Stimulated activated CD8-positive, alpha-beta memory T cell treated with anti-CD3 and anti-CD28 coated beads, Interleukin-7, amount 100 ng/mL, for 48 hours (primary cell): ENCODE data around the gene EXD2.
"Not testable (repeated sequence)": the region's sequence is repeated elsewhere in the genome, so short reads cannot be mapped to it uniquely, and the experiment has no call there.

Experiments used
- DNase-seq, 2 donors: peaks; one replicate each; pipeline ENCODE4 v3.0.0-alpha.2; 2020; ENCODE audit warnings: low read depth in 1 of 2; ENCODE audit errors: extremely low read depth in 1 of 2

EXD2 gene, protein sequence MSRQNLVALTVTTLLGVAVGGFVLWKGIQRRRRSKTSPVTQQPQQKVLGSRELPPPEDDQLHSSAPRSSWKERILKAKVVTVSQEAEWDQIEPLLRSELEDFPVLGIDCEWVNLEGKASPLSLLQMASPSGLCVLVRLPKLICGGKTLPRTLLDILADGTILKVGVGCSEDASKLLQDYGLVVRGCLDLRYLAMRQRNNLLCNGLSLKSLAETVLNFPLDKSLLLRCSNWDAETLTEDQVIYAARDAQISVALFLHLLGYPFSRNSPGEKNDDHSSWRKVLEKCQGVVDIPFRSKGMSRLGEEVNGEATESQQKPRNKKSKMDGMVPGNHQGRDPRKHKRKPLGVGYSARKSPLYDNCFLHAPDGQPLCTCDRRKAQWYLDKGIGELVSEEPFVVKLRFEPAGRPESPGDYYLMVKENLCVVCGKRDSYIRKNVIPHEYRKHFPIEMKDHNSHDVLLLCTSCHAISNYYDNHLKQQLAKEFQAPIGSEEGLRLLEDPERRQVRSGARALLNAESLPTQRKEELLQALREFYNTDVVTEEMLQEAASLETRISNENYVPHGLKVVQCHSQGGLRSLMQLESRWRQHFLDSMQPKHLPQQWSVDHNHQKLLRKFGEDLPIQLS

DNA sequence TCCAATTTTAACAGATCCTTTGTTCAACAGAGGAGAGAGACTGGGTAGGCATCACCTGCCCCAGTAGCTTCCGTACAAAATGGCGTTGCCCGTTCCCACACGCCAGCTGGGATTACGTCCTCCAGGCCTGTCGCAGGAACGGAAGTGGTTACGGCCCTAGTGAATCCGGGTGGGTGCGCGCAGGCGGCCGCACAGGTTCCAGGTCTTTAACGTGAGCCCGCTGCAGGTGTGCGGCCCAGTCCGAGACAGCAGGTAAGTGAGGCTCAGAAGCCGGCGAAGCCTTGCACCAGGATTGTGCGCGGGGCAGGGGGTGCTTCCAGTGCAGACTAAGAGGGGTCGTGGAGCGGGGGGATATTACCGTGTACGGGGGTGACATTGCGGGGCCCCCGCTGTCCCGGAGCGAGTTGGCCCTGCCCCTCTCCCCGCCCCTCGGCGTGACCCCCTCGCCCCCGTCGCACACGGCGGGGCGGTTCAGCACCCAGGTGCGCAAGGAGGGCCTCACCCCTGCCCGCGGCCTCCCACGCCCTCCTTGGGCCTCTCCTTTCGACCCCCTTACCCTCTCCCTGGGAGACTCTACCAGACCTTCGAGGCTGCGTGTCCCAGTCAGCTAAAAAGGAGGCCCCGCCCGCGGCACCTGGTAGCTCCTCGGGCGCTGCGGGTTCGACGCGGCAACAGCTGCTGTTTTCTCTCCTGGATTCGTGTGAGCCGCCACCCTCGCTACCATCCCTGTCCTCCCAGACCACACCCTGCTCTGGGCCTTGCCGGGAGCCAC is at the start of gene EXD2:
EXD2 (plus strand) TSS at position 159 of the 772 bp plus-strand sequence. CDS start 17,973 bp downstream, outside the sequence.
- peak; percentile 51 to 72 for DNase-seq

DNA sequence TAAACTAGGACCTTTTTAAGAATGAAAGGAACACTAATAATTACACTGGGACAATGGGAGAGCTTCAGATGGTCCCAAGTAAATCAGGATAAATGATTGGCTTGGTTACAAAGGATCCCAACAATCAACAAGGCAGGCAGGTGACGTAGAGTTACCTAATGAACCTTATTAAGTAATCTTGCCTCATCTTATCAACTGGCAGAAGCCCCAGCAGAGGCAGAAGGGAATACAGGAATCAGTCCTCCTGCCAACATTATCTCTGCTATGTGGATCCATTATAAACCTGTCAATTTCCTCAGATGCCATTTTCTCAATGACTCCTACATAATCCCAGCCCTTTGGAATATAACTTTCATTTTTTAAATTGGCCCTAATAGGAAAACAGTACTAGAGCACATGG is 49.7 kb upstream of the EXD2 start:
- DNase-seq = no peak

DNA sequence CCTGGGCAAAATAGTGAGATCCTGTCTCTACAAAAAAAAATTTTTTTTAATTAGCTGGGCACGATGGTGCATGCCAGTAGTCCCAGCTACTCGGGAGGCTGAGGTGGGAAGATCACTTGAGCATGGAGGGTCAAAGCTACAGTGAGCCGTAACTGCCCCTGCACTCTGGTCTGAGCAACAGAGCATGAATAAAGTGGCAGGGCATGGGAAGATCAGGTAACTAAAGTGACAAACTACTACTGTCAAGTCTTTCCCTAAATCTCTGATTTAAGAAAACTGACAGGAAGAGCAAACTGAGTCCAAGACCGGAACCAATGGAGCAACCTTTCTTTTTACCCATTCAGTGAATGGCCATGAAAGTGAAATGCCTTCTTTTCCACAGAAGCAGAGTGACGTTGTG is 49.2 kb upstream of the EXD2 start:
- DNase-seq = no peak

DNA sequence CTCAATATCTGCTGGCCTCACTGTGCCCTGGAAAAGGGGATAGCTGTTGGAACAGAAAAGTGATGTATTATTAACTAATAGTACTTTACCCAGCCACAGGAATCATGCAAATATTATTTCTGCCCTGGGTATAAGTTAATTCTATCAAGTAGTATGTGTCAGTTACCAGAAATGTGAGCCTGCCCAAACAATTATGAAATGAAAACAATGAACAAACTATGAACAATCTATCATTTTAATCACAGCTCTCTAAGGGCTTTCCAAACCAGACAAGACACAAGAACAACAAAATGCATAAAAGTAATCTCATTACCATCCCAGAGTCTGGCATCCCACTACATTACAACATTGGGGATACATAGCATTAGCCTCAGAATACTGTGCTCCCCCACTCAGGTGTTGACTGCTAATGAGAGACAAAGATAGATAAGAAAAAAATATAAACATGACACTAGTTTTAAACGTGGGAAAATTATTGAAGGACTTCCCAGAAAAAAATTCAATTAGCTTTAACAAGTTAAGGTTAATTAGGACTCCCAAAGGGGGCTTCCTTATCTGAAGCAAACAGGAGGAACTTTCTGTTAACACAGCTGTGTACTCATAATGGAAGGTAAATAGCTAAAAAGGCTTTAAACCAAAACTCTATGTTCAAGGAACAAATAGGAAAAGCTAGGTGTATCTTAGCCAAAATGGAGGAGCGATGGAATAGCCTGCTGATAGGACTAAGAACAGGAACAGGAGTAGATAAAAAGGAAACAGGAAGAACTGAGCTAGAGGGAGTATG is 41.6 kb upstream of the EXD2 start:
- DNase-seq = no peak

DNA sequence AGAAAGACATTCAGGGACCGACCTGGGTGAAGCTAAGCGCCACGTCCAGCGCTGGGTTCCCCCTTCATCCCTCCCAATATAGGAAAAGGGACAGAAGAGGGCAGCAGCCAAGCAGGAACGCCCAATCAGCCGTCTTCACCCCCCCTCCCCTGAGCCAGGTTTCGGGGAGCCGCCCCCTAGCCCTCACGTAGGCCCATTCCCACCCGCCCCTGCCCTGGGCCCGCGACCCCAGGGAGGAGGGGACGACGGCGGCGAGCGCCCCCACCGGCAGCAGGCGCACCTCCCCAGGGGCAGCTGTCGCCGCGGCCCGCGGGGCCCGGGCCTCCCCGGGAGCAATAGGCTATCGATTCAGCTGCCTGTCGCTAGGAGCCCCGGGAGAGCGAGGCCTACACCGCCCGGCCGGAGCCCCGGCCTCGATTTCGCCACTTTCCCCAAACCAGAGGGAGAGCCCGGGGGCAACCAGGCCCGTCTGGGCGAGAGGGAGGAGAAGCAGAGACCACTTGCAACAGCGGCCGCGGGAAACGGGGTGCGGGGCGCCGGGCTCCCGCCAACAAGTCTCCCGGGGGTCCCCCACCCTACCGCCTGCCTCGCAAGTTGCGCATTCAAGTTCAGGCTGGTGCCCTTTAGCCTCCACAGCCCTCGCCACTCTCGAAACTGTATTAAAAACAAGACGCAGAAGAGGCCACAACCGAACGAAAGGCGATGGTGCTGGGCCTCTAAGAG is 39.7 kb upstream of the EXD2 start:
- DNase-seq = peak; percentile 63 to 70

DNA sequence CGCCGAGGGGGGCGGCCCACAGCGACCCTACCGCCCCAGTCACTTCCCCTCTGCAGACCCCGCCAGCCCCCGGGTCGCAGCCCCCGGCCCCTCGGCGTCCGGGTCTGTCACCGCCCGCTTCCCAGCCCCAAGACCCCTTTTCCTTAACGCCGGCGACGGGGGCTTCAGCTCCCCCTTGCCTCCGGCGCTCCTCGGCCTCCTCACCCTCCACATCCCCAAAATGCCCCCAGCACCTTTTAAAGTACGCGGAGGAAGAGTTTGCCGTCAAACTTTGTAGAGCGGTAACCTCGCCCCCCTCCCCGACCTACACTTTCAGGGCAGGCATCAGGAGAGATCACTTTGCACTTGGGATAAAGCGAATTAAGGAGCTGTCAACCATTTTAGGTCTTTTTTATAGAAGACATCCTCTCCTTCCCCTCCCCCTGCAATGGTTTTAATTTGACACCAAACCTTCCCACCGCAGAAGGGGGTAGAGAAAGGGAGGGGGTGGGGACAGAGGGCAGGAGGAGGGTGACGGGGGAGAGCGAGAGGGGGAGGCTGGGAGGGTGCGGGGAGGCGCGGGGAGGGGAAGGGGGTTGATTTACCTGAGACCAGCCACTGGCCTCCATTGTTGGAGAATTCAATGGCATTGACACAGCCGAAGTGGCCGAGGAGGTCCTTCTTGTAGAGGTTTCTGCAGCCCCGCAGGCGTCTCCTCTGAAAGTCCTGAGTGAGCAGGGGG is 39.0 kb upstream of the EXD2 start:
- peak in 1 of 2 donors; percentile 23 for DNase-seq

DNA sequence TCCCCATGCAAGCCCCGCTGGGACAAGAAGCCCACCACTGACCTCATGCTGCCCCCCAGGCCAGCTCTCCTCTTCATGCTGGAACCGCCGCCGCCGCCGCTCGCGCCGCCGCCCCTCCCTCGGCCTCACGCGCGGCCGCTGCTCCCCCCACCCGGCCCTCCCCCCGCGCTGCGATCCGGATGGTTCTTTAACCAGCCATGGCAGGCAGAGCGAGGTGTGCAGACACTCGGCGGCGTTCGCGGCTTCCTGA is 38.5 kb upstream of the EXD2 start, which contains the start of gene DCAF5:
DCAF5 (minus strand) TSS at position 218 of the 250 bp plus-strand sequence; CDS start at position 77, 141 bp downstream.
- no peak for DNase-seq

DNA sequence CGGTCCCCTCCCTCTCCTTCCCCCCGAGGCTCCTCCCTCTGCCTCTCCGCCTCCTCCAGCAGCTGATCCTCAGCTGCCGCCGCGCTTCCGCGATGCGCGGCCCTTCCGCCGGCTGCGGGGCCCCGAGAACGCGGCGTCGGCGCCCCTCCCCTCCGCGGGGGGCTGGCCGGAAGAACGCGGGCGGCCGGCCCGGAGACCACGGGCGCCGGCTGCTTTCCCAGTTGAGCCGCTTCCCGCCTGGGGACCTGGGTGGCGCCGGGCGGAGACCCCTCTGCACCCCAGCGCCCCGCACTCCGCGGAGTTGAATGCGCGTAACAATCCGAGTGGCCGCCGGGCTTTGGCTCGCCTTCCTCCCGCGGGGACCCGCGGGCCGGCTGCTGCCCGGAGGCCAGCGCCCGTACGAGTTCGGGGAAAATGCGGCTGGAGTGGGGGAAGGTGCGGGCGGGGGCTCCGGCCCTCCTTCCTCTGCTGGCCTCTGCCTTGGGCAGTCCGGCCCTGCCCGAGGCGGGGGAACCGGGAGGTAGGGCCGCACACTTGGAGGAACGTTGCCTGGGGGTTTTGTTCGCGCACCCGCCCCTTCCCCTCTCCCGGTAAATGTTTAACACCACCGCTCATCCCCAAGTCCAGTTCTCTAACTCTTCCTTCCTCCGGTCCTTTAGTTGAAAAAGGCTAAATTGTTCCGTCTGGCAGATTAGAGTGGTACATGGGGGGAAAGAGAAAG is 38.0 kb upstream of the EXD2 start:
- DNase-seq = peak; percentile 77 to 94

DNA sequence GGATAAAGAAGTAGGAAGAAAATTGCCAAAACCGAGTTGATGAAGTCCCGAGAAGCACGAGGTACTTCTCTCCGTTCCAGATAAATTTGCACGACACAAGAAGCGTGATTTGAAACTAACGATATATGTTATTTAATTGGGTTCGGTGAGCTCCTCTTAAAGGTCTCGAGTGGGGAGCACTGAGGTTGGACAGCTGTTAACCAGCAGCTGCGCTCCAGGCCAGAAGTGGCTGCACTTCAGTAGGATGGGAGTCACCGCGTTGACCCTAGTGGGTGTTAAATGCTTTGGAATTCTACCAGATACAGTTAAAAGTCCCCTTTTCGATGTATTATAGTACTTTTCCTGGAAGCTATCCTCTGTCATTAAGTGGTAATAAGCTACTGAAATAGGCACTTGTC is 37.4 kb upstream of the EXD2 start:
- no peak for DNase-seq

DNA sequence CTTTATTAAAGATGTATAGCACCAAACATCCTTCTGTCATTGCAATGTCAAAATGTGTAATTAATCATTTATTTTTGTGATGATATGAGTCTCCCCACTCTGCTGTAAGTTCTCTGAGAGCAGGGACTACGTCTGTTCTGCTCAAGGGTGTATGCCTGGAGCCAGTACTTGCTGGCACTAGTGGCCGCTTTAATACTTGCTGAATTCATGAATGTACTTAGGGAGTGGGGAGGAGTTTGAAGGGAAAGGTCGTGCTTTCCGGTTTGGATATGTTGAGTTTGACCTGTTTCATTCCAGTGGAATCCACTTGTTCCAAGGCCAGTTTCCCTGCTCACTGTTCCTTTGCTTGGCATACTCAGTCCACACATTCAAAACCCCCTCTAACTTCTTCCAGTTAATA is 36.5 kb upstream of the EXD2 start:
- DNase-seq = no peak

DNA sequence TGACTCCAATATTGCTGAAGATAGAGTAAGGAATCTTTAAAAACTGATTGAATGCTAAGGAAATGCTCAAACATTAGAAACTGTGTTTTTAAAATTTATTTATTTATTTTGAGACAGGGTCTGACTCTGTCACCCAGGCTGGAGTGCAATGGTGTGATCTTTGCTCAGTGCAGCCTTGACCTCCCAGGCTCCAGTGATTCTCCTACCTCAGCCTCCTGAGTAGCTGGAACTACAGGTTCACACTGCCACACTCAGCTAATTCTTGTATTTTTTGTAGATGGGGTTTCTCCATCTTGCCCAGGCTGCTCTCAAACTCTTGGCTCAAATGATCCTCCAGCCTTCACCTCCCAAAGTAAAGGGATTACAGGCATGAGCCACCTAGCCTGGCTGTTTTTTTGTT is 35.1 kb upstream of the EXD2 start:
- DNase-seq = no peak

DNA sequence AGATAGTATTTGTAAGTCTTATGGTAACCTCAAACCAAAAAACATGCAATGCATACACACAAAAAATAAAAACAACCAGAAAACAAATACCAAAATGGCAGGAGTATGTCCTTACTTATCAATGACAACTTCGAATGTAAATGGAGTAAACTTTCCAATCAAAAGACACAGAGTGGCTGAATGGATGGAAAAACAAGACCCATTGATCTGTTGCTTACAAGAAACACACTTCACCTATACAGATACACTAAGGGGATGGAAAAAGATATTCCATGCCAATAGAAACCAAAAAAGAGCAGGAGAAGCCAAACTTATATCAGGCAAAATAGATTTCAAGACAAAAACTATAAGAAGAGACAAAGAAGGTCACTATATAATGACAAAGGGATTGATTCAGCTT is 29.7 kb upstream of the EXD2 start:
- DNase-seq = no peak

DNA sequence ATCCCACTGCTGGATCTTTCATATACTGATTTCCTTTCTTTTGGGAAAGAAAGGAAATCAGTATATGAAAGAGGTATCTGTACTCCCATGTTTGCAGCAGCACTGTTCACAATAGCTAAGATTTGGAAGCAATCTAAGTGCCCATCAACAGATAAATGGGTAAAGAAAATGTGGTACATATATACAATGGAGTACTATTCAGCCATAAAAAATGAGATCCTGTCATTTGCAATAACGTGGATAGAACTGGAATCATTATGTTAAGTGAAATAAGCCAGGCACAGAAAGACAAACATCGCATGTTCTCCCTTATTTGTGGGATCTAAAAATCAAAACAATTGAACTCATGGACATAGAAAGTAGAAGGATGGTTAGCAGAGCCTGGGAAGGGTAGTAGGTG is 25.5 kb upstream of the EXD2 start:
- DNase-seq = not testable (repeated sequence)

DNA sequence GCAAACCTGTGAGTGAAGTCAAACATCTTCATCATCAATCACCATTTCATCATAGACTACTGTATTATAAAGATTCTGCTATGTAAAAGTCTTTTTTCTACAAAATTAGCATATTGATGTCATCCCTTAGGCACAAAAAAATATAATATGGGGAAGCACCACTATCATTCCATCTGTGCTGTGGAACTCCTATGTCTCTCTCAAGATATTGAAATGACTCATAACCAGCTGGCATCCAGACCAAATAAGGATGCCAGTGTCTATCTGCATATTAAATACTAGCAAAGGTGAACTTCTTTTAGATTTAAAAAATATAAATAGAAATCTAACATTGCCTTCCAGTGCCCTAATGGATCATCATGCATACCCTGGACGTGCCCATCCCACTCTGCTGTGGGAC is 20.5 kb upstream of the EXD2 start:
- no peak for DNase-seq

DNA sequence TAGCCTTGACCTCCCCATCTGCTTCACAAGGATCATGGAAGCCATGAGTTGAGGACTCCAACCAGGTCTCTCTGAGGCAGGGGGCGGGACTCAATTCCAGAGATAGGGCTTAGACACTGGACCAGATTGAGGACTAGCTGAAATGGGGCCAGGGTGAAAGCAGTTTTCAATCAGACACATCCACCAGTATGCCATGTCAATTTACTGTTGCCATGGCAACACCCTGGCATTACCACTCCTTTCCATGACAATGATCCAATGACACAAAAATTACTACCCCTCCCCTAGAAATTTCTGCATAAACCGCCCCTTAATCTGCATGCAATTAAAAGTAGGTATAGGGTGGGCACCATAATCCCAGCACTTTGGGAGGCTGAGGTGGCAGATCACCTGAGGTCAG is 19.7 kb upstream of the EXD2 start:
- no peak for DNase-seq

DNA sequence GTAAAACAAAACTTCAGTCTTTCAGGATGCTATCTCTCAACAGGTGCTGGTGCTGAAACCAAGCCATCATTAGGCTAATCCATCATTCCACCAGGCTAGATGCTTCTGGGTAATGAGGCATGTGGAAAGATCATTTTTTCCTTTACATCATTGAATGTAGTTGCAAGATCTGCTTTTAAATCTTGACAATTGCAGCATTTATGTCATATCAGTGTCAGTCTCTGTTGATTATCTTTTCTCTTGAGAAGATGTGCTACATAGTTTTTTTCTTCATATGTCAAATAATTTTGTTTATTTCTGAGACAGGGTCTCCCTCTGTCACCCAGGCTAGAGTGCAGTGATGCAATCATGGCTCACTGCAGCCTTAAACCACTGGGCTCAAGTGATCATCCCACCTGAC is 16.2 kb upstream of the EXD2 start:
- no peak for DNase-seq

DNA sequence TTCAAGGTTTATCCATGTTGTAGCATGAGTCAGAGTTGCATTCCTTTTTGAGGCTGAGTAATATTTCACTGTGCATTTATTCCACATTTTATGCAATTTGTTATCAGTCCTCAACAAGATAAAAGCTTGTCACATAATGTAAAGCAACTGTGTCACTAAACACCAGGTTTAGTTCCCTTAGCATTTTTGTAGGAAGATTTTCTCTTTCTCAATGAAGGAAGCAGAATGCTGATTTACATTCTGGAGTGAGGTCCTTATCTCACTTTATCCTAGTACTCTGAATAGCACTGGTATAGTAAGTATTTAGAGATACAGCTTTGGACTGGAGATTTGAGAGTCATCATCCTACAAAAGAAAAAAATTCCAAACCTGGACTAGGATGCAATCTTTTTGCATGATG is 9.8 kb upstream of the EXD2 start:
- no peak for DNase-seq

DNA sequence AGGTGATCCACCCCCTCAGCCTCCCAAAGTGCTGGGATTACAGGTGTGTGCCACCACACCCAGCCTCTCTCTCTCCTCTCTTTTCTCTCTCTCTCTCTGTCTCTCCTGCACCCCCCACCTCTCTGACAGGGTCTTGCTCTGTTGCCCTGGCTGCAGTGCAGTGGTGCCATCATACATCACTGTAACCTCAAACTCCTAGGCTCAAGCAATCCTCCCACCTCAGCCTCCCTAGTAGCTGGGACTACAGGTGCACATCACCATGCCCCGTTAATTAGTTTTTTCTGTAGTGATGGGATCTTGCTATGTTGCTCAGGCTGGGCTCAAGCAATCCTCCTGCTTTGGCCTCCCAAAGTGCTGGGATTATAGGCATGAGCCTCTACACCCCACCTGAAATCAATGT is 8.7 kb upstream of the EXD2 start:
- not testable (repeated sequence) for DNase-seq

DNA sequence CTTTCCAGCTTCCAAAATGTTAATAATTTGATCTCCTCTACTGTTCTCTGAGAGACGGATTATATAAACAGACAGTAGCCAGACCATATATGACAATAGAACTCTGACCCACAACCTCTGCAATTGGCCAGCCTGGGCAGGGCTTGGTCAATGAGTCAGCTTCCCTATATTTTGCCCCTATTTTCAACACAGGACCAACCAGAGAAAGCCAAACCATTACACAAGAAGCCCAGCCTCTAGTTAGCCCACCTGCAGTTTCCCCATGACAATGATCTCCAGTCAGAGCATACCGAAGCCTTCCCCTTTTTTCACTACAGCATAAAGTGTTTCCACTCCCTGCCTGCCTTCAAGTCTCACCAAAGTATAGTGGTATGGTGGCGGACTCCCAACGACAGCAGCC is 7.6 kb upstream of the EXD2 start:
- no peak for DNase-seq
